Measurements from ENCODE around the gene UBE2M.

Gene UBE2M

GRCh38 chr19:58568453-58569130, 10.2 kb upstream of the UBE2M start:
- TF ChIP-seq, protein P1, sequence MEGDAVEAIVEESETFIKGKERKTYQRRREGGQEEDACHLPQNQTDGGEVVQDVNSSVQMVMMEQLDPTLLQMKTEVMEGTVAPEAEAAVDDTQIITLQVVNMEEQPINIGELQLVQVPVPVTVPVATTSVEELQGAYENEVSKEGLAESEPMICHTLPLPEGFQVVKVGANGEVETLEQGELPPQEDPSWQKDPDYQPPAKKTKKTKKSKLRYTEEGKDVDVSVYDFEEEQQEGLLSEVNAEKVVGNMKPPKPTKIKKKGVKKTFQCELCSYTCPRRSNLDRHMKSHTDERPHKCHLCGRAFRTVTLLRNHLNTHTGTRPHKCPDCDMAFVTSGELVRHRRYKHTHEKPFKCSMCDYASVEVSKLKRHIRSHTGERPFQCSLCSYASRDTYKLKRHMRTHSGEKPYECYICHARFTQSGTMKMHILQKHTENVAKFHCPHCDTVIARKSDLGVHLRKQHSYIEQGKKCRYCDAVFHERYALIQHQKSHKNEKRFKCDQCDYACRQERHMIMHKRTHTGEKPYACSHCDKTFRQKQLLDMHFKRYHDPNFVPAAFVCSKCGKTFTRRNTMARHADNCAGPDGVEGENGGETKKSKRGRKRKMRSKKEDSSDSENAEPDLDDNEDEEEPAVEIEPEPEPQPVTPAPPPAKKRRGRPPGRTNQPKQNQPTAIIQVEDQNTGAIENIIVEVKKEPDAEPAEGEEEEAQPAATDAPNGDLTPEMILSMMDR (conservative IDR thresholded peaks at IDR 0.05): no peak
- no peak for TF ChIP-seq ZFX (IDR thresholded peaks at IDR 0.05)
- no peak overlapping the region for H3K27ac ChIP-seq

- H3K27ac ChIP-seq: no peak overlapping the region
- TF ChIP-seq, protein P1 (conservative IDR thresholded peaks at IDR 0.05): no peak
- TF ChIP-seq ZFX (IDR thresholded peaks at IDR 0.05): no peak
These were observed 8.6 kb upstream of the UBE2M start for GRCh38 chr19:58566989-58567388.

DNA sequence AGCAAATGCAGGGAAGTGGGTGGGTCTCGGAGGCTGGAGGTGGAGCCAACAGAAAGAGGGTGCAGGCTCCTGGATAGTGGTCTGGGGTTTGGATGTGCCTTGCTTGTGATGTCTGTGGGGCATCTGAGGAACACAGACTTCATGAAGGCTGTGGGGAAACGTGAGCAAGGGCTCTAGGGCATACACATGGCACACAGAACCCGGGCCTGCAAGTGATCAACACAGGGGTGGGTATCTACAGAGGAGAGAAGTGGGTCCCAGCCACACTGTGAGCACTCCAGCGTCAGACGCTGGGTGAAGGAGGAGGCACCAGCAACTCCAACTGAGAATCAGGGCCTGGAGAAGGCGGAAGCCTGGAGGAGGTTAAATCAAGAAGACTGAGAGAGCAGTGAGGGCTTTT, 5.4 kb upstream of the UBE2M start:
- TF ChIP-seq, protein P1 (conservative IDR thresholded peaks at IDR 0.05): no peak
- no peak for TF ChIP-seq ZFX (IDR thresholded peaks at IDR 0.05)
- H3K27ac ChIP-seq: no peak overlapping the region

GRCh38 chr19:58563034-58563573, 4.7 kb upstream of the UBE2M start:
- peak overlapping the region; percentile 63 for H3K27ac ChIP-seq
- TF ChIP-seq ZFX (IDR thresholded peaks at IDR 0.05): no peak
- TF ChIP-seq, protein P1 (conservative IDR thresholded peaks at IDR 0.05): no peak

DNA sequence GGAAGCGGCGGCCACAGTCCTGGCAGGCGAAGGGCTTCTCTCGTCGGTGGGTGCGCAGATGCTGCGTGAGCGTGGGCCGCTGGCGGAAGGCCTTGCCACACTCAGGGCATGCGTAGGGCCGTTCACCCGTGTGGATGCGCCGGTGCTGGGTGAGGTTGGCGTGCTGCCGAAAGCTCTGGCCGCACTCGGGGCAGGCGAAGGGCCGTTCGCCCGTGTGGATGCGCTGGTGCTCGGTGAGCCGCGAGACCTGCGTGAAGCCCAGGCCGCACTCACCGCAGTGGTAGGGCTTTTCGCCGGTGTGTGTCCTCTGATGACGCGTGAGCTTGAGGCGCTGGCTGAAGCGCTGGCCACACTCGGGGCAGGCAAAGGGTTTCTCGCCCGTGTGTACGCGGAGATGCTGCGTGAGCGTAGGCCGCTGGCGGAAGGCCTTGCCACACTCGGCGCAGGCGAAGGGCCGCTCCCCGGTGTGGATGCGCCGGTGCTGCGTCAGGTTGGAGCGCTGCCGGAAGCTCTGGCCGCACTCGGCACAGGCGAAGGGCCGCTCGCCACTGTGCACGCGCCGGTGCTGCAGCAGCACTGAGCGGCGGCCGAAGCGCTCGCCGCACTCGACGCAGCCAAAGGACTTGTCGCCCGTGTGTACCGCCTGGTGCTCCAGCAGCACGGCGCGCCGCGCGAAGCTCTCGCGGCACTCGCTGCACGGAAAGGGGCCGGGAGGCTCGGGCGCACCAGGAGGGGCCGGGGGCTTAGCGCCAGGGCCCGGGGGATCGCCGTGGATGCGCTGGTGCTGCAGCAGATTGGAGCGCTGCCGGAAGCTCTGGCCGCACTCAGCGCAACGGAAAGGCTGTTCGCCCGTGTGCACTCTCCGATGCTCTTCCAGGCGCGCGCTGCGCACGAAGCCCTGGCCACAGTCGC, 4.0 kb upstream of the UBE2M start:
- TF ChIP-seq ZFX (IDR thresholded peaks at IDR 0.05): peak; percentile 82; the same call in 1 of the 2 replicates
- TF ChIP-seq, protein P1 (conservative IDR thresholded peaks at IDR 0.05): no peak

GRCh38 chr19:58561373-58562121, 3.1 kb upstream of the UBE2M start:
- TF ChIP-seq ZFX (IDR thresholded peaks at IDR 0.05): no peak
- TF ChIP-seq, protein P1 (conservative IDR thresholded peaks at IDR 0.05): no peak
- peak overlapping the region; percentile 63 for H3K27ac ChIP-seq

More for the DNA sequence above, 4.0 kb upstream of the UBE2M start:
- H3K27ac ChIP-seq: peak overlapping the region; percentile 63

Measured in C4-2B (cell line).